HepG2 (cell line): ENCODE results near the gene LHFPL2. TPM values are rescaled to one million over a fixed set of nuclear protein-coding genes. Genes with fewer than 3 reads are reported as not detected.
A peak's percentile ranks its signal among the peaks of the same experiment; 100 is the strongest.

ENCODE experiments used
- CCAR2 ChIP-seq: fragments of 200-400 bp; formaldehyde crosslinking; optimal IDR thresholded peaks from 2 replicates; pipeline ENCODE3; 2018; ENCODE audit warnings: low read depth, mild to moderate bottlenecking, low read length, moderate library complexity
- HNRNPLL ChIP-seq: fragments of 200-400 bp; formaldehyde crosslinking; IDR thresholded peaks from 2 replicates; pipeline ENCODE4 v1.6.1; 2017; ENCODE audit warnings: mild to moderate bottlenecking, low read depth, low read length; ENCODE audit not compliant: poor library complexity, severe bottlenecking
- HOXA5 ChIP-seq: sonication (generic); formaldehyde crosslinking; IDR thresholded peaks from 2 replicates; pipeline ENCODE4 v1.4.0; 2020; ENCODE audit warnings: missing genetic modification reagents
- KMT2B ChIP-seq: IDR thresholded peaks from 2 replicates; pipeline ENCODE4 v1.6.1; 2016; ENCODE audit warnings: missing genetic modification reagents, missing compliant biosample characterization
- LCORL ChIP-seq, 2 experiments: fragments of 450-650 bp in 1 of 2; sonication (generic) in 1 of 2; formaldehyde crosslinking in 1 of 2; IDR thresholded peaks; 2 replicates each; pipeline versions ENCODE4 v1.5.0 to v1.6.1; 2017 to 2020; ENCODE audit warnings: antibody characterized with exemption in 1 of 2, missing genetic modification reagents in 1 of 2
- MED1 ChIP-seq: sonication (generic); formaldehyde crosslinking; IDR thresholded peaks from 2 replicates; pipeline ENCODE4 v1.4.0; 2020; ENCODE audit warnings: missing genetic modification reagents
- MED13 ChIP-seq: sonication (generic); formaldehyde crosslinking; IDR thresholded peaks from 2 replicates; pipeline ENCODE4 v1.5.0; 2020; ENCODE audit warnings: missing genetic modification reagents
- NFYB ChIP-seq: sonication (generic); formaldehyde crosslinking; IDR thresholded peaks from 2 replicates; pipeline ENCODE4 v1.4.0; 2020; ENCODE audit warnings: missing genetic modification reagents
- NONO ChIP-seq, 2 experiments: fragments of 450-650 bp in 1 of 2; sonication (generic) in 1 of 2; formaldehyde crosslinking in 1 of 2; IDR thresholded peaks in 1 of 2; conservative IDR thresholded peaks in 1 of 2; 2 replicates each; pipeline versions ENCODE4 v1.6.1 to v1.8.0; 2017 to 2022; ENCODE audit warnings: mild to moderate bottlenecking in 1 of 2, missing genetic modification reagents in 1 of 2, moderate library complexity in 1 of 2
- PRPF4 ChIP-seq: fragments of 200-400 bp; formaldehyde crosslinking; IDR thresholded peaks from 2 replicates; pipeline ENCODE4 v1.6.1; 2016; ENCODE audit warnings: low read length, low read depth; ENCODE audit not compliant: poor library complexity, severe bottlenecking
- SALL2 ChIP-seq: sonication (generic); formaldehyde crosslinking; IDR thresholded peaks from 2 replicates; pipeline ENCODE4 v1.8.1; 2023; ENCODE audit warnings: mild to moderate bottlenecking, missing genetic modification reagents, inconsistent platforms
- SIX4 ChIP-seq: sonication (generic); formaldehyde crosslinking; IDR thresholded peaks from 2 replicates; pipeline ENCODE4 v1.4.0; 2020; ENCODE audit warnings: missing genetic modification reagents
- SSRP1 ChIP-seq: IDR thresholded peaks from 2 replicates; pipeline ENCODE4 v1.6.1; 2016; ENCODE audit warnings: control low read depth
- TGIF2 ChIP-seq: IDR thresholded peaks from 2 replicates; pipeline ENCODE4 v1.6.1; 2016; ENCODE audit warnings: control low read depth, missing compliant biosample characterization
- YY1 ChIP-seq: IDR thresholded peaks from 2 replicates; pipeline ENCODE4 v1.6.1; 2011; ENCODE audit warnings: low read length, low read depth, moderate library complexity, mild to moderate bottlenecking; ENCODE audit not compliant: insufficient read depth, insufficient replicate concordance
- ZNF24 ChIP-seq: fragments of 450-650 bp; IDR thresholded peaks from 2 replicates; pipeline ENCODE4 v1.6.1; 2017; ENCODE audit warnings: antibody characterized with exemption, mild to moderate bottlenecking
- ZNF629 ChIP-seq: sonication (generic); formaldehyde crosslinking; conservative IDR thresholded peaks from 2 replicates; pipeline ENCODE4 v1.5.0; 2020; ENCODE audit warnings: missing genetic modification reagents
- polyA plus RNA-seq, 8 experiments: library from polyadenylated mRNA; depleted of rRNA in 3 of 8; stranded (reverse) in 7 of 8; unstranded in 1 of 8; fragments of >200 nt; fragmentation: Illumina TruSeq in 4 of 8; extraction: Trizol in 4 of 8; gene quantifications; 2 replicates each; pipeline versions ENCODE4 v1.2.1 to v1.2.3, GENCODE V29; 2011 to 2016; ENCODE audit warnings: low read depth in 4 of 8, missing spikeins in 1 of 8, mixed read lengths in 1 of 8; ENCODE audit not compliant: insufficient read depth in 1 of 8
- total RNA-seq, 5 experiments: library from RNA; depleted of rRNA; stranded (reverse); fragments of >200 nt; fragmentation: Illumina TruSeq; extraction: Trizol; gene quantifications; 2 replicates each; pipeline ENCODE4 v1.2.3, GENCODE V29; 2016; ENCODE audit warnings: low read depth in 1 of 5
- TF ChIP-seq, protein P1 (sequence below): sonication (generic); formaldehyde crosslinking; conservative IDR thresholded peaks from 2 replicates; pipeline ENCODE4 v1.4.0; 2020; ENCODE audit warnings: missing genetic modification reagents

The LHFPL2 gene
- total and polyA plus RNA-seq, 2 of the 13 experiments (the other 11 are each of a cell fraction or from before 2014, with no cell fraction given), result 6.0 to 20.0 TPM

DNA sequence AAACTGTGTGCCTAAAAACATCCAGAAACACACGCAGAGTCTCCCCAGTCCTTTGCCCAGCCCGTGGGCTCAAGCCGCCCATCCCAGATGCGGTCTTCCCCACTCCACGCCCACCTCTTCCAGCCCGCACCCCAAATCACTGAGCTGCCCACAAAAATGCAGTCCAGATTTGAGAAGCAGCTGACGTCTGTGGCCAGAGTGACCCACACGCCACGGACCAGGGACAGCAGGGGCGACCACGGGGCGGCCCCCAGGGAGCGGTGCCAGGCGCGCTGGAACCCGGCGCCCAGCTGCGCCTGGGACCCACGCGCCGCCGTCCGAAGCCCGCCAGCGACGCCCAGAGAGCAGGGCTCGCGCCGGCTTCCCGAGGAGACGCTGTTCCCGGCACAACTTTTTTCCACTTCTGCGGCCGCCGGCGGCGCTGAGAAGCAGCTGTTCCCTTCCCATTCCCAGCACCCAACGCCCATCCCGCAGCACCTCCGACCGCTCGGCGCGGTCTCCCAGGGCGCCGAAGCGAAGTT is 674 bp downstream of the LHFPL2 start (continued):
- TF ChIP-seq, protein P1, sequence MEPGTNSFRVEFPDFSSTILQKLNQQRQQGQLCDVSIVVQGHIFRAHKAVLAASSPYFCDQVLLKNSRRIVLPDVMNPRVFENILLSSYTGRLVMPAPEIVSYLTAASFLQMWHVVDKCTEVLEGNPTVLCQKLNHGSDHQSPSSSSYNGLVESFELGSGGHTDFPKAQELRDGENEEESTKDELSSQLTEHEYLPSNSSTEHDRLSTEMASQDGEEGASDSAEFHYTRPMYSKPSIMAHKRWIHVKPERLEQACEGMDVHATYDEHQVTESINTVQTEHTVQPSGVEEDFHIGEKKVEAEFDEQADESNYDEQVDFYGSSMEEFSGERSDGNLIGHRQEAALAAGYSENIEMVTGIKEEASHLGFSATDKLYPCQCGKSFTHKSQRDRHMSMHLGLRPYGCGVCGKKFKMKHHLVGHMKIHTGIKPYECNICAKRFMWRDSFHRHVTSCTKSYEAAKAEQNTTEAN (CRISPR knock-in tag), result peak; percentile 11; the same call in 1 of the 2 replicates
- TF ChIP-seq MED13 (CRISPR knock-in tag) (no peak), TGIF2 (CRISPR knock-in tag) (peak; percentile 52; the same call in 1 of the 2 replicates), YY1 (peak; percentile 14), ZNF629 (CRISPR knock-in tag) (0 out of 2 replicates have a peak, but pooled peaks have one; percentile 0), PRPF4 (no peak), NFYB (CRISPR knock-in tag) (no peak), HNRNPLL (peak; percentile 75), SIX4 (no peak), MED1 (CRISPR knock-in tag) (peak; percentile 17; the same call in 1 of the 2 replicates), NONO (IDR thresholded peaks at IDR 0.05) (no peak), NONO (CRISPR knock-in tag; conservative IDR thresholded peaks at IDR 0.05) (no peak), HOXA5 (CRISPR knock-in tag) (0 out of 2 replicates have a peak, but pooled peaks have one; percentile 2), SSRP1 (CRISPR knock-in tag) (peak; percentile 83; the same call in 1 of the 2 replicates), SALL2 (no peak), LCORL (IDR thresholded peaks at IDR 0.05) (no peak), LCORL (CRISPR knock-in tag; IDR thresholded peaks at IDR 0.05) (0 out of 2 replicates have a peak, but pooled peaks have one; percentile 29), ZNF24 (no peak), CCAR2 (no peak), KMT2B (CRISPR knock-in tag) (no peak; the same call in 1 of the 2 replicates)
